NCI-H1105 treated with DMSO at 0.1 percent for 48 hours (cell line): ENCODE data around the gene MKNK2.
"Not testable (repeated sequence)": the region's sequence is repeated elsewhere in the genome, so short reads cannot be mapped to it uniquely, and the experiment has no call there.

ENCODE experiments used
- DNase-seq: peaks from one replicate; lab custom pipeline; 2025; lab: John Stamatoyannopoulos, UW

MKNK2 gene

DNA sequence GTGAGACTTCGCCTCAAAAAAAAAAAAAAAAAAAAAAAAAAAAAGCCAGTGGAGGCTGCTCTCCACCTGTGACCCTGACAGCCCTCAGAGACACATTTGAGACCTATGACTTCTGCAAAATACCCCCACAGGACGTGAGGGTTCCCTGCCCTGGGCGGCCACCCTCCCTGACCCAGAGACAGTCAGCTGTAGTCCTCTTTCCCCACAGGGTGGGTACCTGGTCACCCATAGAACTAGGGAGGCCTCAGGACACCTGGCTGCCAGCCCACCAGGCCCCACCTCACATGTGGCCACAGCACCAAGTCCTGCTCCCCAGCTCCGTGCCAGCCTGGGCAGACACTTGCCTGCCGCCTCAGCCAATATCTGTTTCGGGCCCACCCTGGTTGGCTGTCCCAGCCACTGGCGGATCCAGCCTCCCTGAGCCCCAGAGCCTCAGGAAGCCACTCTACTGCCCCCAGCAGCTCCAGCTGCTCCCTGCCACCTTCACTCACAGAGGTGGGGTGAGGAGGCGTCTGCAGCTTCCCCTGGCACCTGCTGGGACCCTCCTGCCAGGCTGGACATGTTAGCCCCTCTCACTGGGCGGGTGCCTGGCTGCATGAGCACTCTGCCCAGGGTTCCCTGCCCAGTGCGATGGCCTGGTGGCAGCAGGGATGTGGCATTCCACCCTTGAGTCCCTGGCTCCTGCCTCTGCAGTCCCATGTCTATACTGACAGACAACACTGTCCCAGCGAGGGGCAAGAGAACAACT, 6.9 kb downstream of the MKNK2 start:
- no peak for DNase-seq

DNA sequence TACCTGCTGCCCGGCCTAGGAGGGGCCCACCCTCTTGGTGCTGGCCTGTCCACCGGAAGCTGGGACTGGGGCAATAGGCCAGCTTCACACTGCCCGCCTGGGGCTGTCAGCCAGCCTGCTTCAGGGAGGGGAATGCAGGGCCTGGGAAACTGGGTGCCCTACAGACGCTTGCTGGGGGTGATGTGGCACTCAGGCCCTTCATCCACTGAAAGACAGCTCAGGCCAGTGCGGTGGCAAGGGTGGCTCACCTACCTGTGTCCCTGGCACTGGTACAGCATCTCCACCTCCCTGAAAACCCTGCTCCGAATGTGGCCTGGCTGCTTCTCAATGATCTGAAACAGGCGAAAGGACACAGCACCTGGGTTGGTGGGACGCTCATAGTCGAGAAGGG, 7.8 kb downstream of the MKNK2 start:
- DNase-seq, result no peak

DNA sequence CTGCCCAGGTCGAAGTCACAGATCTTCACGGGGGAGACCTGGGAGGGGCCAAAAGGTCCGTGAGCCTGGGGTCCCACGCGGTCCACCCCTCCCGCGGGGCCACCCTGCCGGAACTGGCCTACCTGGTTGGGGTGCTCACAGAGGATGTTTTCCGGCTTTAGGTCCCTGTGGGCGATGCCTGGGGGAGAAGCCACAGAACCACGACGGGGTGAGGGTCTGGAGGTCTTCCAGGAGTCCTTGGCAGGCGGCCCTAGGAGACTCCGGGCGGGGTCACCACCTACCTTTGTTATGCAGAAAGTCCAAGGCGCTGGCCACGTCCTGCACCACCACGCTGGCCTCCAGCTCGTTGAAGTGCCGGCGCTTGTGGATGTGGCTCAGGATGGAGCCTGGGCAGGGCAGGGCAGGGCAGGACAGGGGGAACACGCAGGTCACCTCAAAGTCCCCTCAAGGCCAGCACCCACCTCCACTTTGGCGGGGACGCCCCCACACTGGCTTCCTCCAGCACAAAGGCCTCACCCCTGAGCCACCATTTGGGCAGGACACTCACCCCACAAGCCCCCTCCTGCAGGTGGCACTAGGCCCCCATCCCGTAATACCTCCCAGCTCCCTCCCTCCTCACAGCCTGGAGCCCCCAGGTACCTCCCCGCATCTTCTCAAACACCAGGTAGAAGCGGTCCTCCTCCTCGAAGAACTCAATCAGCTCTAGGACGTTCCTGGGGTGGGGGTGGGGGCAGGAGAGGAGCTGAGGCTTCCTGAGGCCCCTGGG, 8.4 kb downstream of the MKNK2 start:
- no peak for DNase-seq

DNA sequence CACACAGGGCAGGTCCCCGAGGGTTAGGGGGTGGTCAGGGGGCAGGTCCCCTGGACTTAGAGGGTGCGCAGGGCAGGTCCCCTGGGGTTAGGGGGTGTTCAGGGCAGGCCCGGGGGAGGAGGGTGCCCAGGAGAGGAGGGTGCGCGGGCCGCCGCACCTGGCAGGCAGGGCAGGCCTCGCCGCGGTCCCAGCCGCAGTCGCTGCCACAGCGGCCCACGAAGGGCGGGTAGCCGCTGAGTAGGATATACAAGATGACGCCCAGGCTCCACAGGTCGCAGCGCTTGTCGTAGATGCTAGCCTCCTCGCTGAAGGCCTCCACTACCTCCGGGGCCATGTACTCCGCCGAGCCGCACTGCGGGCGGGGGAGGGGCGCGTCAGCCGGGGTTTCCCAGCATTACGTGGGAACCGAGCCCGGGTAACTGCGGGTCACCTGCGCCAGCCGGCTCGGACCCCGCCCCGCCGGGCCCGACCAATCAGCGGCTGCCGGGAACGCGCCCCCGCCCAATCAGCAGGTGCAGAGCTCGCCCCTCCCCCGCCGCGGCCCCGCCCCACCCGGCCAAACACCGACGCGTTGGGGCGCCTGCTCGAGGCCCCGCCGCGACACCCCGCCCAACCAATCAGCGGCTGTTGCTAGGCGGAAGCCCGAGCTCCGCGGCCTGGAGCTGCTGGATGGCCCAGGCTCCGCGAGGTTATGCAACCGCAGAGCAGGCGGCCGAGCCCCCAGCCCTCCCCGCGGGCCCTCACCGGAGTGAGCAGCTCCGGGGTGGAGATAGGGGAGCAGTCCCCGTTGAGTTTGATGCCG, 9.2 kb downstream of the MKNK2 start:
- peak; percentile 96 for DNase-seq

DNA sequence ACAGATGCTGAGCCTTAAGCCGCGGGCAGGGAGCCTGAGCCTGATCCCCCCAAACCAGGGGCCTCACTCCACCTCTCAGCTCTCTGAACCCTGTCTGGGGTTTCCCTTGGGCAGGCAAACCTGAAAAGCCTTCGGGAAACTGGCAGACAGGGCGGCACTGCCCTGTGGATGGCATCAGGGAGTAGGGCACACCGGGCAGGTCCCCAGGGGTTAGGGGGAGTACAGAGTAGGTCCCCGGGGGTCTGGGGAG, 9.7 kb downstream of the MKNK2 start:
- DNase-seq, result no peak

DNA sequence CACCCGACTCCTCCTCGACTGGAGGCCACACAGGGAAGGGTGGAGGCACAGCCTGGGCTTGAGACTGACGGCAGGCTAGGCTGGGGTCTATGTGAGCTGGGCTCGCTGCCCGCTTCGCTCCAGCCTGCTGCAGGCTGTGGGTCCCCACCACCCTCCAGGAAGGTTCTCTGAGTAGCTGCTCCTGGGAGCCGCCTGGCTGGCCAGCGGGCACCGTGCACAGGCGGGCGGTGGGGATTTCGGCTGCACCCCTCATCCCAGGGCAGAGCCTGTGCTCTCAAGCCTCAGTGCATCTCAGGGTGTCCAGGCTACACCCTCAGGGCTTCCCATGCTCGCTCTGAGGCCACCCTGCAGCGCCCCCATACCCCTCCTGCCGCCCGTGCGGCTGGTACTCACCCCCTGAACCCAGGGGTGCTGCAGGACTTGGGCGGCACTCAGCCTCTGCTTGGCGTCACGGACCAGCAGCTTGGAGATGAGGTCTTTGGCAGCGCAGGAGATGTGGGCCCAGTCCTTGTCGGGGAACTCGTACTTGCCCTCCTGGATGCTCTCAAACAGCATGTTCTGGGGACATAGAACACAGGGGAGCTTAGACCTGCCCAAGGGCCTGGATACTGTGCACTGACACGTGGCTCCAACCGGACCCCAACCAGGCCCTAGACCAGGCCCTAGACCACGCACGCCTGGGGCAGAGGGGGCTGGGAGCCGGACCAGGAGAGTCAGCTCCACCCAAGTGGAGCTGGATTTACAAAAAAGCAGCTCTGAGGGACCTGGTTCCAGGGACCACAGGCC, 10.2 kb downstream of the MKNK2 start:
- DNase-seq, result no peak

DNA sequence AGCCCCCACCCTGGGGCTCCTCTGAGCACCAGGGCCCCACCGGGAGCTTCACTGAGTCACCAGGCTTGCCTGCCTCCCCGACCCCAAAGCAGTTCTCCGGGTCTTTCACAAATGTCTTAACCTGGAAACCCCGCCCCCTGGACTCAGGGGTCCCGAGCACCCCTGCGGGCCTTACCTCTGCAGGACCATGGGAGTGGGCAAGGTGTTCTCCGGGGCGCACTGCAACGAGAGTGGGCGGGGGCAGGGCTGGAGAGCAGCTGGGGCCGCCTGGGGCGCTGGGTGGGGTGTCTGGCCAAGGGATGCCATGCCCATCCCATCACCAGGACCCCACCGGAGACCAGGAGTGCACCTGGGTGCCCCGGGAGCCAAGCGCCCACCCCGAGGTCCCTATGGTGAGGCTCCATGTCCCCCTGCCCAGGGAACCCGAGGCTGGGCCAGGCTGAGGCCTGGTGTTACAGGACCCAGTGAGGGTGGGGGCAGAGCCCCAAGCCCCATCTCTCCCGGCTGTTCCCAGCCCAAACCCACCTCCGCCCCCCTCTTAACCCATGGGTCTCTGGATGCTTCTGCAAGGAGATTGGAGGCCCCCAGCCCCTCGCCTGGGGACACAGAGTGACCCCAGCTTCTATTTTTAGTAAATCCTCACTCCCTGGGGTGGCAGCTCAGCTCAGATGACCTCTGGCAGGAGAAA, 10.9 kb downstream of the MKNK2 start:
- no peak for DNase-seq

DNA sequence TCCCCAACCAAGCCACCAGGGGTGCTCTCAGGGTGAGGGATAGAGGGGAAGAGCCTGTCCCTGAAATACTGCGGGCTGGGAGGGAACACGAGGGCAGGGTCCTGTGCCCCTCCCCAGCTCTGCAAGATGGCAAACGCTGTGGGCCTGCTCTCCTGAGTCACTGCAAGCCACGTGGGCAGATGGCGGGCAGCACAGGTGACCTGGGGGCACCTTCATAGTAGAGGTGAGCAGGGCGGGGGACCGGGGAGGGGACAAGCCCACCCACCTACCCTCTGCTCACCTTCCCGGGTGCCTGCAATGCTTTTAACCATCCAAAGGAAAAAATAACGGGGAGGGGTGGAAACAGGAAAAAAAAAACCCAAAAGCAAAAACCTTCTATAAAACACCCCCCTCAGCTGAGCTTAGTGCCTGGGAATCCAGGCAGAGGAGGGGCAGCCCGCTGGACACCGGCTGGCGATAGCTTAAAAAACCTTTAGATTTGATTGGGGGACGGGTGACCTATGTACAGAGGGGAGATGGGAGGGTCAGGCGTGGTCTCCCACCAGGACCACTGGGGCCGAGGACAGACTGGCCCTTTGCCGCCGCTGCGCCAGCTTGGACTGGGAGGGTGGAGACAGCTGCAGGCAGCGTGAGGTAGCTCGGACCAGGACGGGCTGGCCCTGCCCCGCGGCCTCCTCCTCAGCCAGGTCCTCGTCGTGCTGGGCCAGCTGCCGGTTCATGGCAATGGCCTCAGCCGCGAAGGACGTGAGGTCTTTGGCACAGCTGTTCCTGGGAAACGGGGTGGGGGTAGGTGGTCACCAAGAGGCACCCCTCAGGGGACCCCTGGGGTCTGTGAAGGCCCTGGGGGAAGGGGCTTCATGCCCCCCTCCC, 11.7 kb downstream of the MKNK2 start:
- DNase-seq, result no peak

DNA sequence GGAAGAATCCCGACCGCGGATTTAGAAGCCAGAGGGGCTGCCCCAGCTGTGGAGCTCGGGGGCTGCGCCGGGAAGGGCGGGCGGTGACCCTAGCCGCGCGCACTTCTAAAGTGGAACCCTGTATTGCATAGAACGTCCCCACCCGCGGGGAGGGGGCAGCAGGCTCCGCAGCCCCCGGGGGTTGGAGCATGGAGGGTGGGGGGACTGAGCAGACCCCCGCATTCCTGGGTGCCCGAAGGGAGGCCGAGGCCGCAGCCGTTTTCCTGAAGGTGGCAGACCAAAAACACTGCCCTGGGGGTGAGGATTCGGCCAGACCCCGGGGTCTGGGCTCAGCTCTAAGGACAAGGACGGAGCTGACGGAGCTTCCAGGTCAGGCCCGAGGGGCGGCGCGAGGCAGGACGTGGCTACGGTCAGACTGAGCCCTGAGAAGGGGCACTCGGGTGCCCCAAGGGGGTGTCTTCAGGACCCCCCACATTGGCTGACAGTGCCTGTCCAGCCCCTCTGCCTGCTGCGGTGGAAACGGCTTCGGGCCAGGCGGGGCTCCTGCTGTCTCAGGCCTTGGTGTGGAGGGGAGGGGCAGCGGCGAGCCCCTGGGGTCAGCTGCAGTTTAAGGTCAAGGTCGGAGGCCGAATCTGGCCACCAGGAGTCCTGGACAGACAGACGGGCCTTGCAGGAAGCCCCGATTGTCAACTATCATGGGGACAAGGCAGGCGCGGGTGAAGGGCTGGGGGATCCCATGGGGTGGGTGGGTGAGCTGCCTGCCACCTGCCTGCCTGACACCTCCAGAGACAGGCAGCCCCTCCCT, 12.6 kb downstream of the MKNK2 start:
- no peak for DNase-seq

DNA sequence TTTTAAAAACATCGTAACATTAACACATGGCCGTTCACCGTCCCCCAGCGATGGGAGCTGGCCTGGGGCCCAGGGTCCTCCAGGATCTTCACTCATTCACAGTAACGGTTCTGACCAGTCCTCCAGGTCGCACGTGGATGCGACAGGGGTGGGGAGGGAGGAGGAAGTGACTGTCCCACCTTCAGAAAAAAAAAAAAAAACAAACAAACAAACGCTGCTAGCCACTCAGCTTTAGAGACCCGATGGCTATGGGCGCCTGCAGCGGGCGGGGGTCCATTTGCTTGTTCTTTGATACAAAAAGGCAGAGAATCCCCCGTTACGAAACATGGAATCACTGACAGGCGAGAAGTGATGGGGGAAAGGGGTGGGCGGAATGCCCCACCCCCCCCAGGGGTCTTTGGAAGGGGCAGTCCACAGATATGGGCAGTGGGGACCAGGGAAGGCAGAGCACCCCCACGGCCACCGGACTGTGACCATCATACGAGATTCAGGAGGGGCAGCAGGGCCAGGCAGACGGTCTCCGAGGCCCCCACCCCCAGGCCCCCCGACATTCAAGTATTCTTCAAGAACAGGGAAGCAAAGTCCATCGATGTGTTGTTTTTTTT, 13.3 kb downstream of the MKNK2 start:
- no peak for DNase-seq

DNA sequence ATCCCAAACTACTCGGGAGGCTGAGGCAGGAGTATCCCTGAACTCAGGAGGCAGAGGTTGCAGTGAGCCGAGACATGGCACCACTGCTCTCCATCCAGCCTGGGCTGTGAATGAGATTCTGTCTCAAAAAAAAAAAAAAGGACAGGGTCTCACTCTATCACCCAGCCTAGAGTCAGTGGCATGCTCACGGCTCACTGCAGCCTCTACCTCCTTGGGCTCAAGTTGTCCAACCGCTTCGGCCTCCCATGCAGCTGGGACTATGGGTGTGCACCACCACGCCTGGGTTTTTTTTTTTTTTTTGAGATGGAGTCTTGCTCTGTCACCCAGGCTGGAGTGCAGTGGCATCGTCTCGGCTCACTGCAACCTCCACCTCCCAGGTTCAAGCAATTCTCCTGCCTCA, 14.6 kb downstream of the MKNK2 start:
- DNase-seq, result no peak

DNA sequence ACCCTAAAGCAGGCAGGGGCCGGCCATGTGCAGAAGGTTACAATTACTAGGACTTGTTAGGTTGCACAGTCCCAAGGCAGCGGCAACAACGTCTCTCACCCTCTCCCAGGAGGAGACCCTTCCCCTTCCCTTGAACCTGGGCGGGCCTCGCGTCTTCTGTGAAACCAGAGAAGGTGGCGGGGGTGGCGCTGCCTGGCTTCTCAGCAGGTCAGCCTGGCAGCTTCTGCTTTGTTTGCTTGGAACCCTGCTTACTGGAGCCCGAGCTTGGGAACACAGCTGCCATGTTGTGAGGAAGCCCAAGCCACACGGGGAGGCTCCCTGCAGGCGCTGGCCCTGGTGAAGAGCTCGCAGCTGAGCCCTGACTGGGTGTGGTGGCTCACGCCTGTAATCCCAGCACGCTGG, 15.5 kb downstream of the MKNK2 start:
- no peak for DNase-seq

DNA sequence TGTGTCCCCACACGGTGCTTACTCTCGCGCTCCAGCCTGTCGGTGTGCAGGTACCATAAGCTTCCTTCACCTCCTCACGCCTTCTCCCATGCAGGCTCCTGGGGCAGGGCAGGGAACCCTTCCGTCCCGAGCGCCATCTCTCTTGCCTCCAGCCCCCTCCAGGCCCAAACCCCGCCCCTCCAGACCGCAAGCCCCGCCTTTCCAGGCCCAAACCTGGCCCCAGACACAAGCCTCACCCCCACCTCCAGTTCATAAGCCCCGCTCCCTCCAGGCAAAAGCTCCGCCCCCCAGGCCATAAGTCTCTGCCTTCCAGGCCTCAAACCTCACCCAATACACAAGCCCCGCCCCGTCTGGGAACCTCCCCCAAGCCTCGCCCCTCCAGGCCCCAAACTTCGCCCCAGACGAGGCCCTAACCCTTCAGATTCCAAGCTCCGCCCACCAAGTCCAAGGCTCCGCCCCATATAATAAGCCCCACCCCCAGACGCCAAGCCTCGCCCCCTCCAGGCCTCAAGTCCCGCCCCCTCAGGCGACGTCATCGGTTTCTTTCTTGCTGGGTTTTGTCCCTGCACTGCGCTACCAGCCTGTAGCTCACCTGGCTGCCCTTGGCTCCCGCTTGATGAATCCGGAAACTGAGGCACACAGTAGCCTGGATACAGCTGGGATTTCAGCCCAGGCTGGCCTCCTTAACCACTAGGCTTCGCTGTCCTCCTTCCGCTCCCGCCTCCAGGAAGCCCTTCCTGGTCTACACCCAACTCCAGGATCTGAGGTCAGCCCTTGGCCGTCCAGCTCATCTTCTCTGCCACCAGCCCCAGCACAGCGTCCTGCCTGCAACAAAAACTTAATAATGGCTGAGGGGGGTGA, 16.1 kb downstream of the MKNK2 start:
- no peak for DNase-seq

DNA sequence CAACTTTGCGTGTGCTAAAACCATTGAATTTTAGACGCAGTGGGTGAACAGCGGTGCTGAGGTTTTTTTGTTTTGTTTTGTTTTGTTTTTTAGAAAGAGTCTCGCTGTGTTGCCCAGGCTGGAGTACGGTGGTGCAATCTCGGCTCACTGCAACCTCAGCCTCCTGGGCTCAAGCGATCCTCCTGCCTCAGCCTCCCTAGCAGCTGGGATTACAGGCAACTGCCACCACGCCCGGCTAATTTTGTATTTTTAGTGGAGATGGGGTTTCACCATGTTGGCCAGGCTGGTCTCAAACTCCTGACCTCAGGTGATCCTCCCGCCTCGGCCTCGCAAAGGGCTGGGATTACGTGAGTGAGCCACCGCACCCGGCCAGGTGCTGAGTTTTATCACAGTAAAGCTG, 16.8 kb downstream of the MKNK2 start:
- DNase-seq, result not testable (repeated sequence)

DNA sequence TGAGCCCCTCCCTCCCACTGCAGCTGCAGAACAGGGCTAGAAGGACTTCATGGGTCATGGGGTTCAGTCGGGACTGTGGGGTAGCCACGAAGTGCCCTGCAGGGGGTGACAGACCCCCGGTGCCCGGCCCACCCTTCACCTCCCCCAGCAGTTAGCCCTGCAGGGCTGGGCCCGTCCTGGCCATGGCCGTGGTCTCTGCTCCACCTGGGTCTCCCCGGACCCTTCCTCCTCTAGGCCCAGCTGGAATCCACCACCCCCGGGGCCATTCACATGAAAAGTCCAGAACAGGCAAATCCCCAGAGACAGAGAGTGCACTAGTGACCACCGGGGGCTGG, 17.3 kb downstream of the MKNK2 start:
- no peak for DNase-seq

DNA sequence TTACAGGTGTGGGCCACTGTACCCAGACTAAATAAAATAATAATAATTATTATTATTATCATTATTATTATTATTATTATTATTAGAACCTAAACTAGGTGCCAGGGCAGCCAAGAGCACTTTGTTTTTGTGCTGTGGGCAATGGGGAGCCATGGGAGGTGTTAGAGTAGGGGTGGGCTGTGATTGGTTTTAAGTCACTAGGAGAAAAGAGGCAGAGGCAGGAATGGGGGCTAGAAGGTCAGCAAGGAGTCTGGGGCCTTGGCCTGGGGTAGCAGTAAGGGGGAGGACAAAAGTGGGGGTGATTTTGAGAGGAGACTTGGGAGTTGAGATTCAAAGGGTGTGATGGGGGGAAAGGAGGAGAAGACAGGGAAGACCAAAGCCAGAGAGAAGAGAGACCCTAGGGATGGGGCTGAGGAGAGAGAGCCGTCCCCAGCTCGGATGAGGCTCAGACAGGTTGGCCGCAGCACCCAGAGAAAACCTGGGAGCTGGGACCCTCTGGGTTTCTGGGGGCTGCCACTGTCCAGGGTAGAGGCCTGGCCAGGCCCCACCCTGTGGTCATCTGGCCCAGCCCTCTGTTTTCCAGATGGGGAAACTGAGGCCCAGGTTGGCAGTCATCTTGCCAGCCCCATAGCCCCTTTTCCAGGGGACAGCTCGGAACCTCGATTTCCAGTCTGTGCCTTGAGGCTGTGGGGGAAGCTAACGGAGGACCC, 17.8 kb downstream of the MKNK2 start:
- DNase-seq, result no peak

DNA sequence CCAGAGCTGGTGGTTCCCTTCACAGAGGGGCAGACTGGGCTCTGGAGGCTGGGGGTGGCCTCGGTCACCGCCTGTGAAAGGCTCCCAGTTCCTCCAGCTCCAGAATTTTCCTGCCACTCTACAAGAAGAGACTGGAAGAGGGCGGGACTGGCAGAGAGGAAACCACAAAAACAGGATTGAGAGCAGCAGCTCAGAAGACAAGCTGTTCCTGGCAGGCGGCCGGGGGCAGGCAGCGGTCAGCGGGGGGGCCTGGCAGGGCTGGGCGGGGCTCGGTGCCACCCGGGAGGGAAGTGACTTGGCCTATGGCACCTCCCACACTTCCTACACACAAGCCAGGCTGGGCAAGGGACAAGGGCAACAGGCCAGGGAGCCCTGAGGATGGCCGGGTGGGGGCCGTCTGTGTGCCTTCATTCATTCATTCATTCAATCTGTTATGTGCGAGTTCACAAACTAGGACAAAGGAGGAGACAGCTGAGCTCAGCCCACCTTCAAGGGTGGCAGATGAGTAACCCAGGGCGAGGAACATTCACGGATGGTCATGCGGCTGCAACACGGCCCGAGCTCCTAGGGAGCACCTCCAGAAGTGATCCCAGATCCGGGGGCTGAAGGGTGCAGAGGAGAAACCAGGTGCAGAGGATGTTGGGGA, 18.6 kb downstream of the MKNK2 start:
- DNase-seq, result peak; percentile 14

DNA sequence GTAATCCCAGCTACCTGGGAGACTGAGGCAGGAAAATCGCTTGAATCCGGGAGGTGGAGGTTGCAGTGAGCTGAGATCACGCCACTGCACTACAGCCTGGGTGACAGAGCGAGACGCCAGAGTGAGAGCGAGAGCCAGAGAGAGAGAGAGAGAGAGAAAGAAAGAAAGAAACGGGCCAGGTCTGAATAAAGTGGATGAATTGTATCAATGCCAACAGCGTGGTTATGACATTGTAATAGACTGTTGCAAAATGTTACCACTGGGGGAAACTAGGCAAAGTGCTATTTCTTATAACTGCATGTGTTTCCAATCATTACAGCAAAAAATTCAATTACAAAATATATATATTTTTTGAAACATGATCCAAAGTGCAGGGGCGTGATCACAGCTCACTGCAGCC, 23.7 kb downstream of the MKNK2 start:
- no peak for DNase-seq
